ENCODE results near the gene PTPN13.

DNA sequence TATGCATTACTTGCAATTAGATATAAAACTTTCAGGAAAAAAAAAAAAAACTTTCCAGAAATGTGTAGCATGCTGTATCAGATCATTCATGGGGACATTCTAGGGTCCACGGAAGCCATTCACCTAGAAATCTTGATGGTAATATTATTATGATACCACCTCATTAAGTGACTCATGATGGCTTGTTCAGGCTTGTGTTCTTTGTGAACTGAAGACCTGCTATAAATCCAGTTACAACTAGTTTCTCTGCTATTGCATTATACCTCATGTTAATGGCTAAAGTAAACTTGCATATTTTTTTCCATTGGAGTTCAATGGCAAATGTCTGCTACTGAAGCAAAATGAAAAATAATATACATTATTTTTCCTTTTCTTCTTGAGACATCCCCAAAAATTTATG, 35.3 kb upstream of the PTPN13 start:
- TF ChIP-seq, protein P1, sequence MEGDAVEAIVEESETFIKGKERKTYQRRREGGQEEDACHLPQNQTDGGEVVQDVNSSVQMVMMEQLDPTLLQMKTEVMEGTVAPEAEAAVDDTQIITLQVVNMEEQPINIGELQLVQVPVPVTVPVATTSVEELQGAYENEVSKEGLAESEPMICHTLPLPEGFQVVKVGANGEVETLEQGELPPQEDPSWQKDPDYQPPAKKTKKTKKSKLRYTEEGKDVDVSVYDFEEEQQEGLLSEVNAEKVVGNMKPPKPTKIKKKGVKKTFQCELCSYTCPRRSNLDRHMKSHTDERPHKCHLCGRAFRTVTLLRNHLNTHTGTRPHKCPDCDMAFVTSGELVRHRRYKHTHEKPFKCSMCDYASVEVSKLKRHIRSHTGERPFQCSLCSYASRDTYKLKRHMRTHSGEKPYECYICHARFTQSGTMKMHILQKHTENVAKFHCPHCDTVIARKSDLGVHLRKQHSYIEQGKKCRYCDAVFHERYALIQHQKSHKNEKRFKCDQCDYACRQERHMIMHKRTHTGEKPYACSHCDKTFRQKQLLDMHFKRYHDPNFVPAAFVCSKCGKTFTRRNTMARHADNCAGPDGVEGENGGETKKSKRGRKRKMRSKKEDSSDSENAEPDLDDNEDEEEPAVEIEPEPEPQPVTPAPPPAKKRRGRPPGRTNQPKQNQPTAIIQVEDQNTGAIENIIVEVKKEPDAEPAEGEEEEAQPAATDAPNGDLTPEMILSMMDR (conservative IDR thresholded peaks at IDR 0.05; ENCODE audit: low read depth, low read length): no peak
- no peak for TF ChIP-seq EZH2 (IDR thresholded peaks at IDR 0.05; ENCODE audit: borderline replicate concordance, low read depth, low read length, poor library complexity, severe bottlenecking)
